HEK293 (cell line): ENCODE measurements around the gene XPA.

Experiments
- CTCF ChIA-PET: fragments of 350-600 bp; formaldehyde crosslinking; extraction: SDS; loops from one replicate; lab custom pipeline; 2021; ENCODE audit warnings: antibody characterized with exemption; lab: Yijun Ruan, JAX
- POLR2A ChIA-PET: fragments of 300-600 bp; formaldehyde crosslinking; extraction: SDS; loops from one replicate; lab custom pipeline; 2020; ENCODE audit warnings: antibody characterized with exemption, inconsistent platforms; lab: Yijun Ruan, JAX
- H3K27ac ChIP-seq: fragments of 200-500 bp; sonication (Bioruptor generic); 2 replicates; pipeline ENCODE4 v1.5.1; 2014; ENCODE audit warnings: low read depth, low read length, control low read depth, inconsistent platforms; ENCODE audit errors: extremely low read depth
- H3K36me3 ChIP-seq, 2 experiments: fragments of 200-500 bp in 1 of 2; sonication (Bioruptor generic) in 1 of 2; 1 replicate in 1 of 2; 2 replicates in 1 of 2; pipeline ENCODE4 v1.5.1; 2014 to 2017; ENCODE audit warnings: inconsistent platforms in 2 of 2, low read length in 2 of 2; ENCODE audit not compliant: control insufficient read depth in 2 of 2, insufficient read depth in 1 of 2
- H3K4me1 ChIP-seq: fragments of 200-500 bp; sonication (Bioruptor generic); 2 replicates; pipeline ENCODE4 v1.5.1; 2014; ENCODE audit warnings: mild to moderate bottlenecking, low read length, inconsistent platforms; ENCODE audit not compliant: control insufficient read depth, insufficient read depth
- H3K4me3 ChIP-seq: 2 replicates; pipeline ENCODE4 v1.5.1; 2011; ENCODE audit warnings: low read depth, mild to moderate bottlenecking, control low read depth, low read length, moderate library complexity
- H3K9me3 ChIP-seq: fragments of 200-500 bp; sonication (Bioruptor generic); 2 replicates; pipeline ENCODE4 v1.5.1; 2014; ENCODE audit warnings: low read depth, low read length, inconsistent platforms; ENCODE audit not compliant: control insufficient read depth, insufficient read depth
- HIC1 ChIP-seq: fragments of 450-650 bp; formaldehyde crosslinking; IDR thresholded peaks from 2 replicates; pipeline ENCODE4 v1.5.1; 2016; ENCODE audit warnings: missing biosample characterization, missing genetic modification characterization
- IKZF3 ChIP-seq: fragments of 450-650 bp; IDR thresholded peaks from 2 replicates; pipeline ENCODE4 v1.5.0; 2018; ENCODE audit warnings: missing biosample characterization, mild to moderate bottlenecking, missing genetic modification characterization, moderate library complexity
- KLF8 ChIP-seq: fragments of 450-650 bp; formaldehyde crosslinking; IDR thresholded peaks from 2 replicates; pipeline ENCODE4 v1.5.1; 2016; ENCODE audit warnings: missing biosample characterization, missing genetic modification characterization
- ZNF146 ChIP-seq: fragments of 450-650 bp; formaldehyde crosslinking; IDR thresholded peaks from 2 replicates; pipeline ENCODE4 v1.5.1; 2016; ENCODE audit warnings: missing biosample characterization, missing genetic modification characterization
- ZNF157 ChIP-seq: fragments of 450-650 bp; formaldehyde crosslinking; IDR thresholded peaks from 2 replicates; pipeline ENCODE4 v1.5.1; 2016; ENCODE audit warnings: missing biosample characterization, missing genetic modification characterization
- ZNF169 ChIP-seq: fragments of 450-650 bp; formaldehyde crosslinking; IDR thresholded peaks from 2 replicates; pipeline ENCODE4 v1.5.1; 2016; ENCODE audit warnings: missing biosample characterization, missing genetic modification characterization
- ZNF174 ChIP-seq: fragments of 450-650 bp; formaldehyde crosslinking; IDR thresholded peaks from 2 replicates; pipeline ENCODE4 v1.5.0; 2017; ENCODE audit warnings: missing biosample characterization, mild to moderate bottlenecking, missing genetic modification characterization
- ZNF175 ChIP-seq: fragments of 450-650 bp; formaldehyde crosslinking; IDR thresholded peaks from 2 replicates; pipeline ENCODE4 v1.5.1; 2016; ENCODE audit warnings: missing biosample characterization, missing genetic modification characterization
- ZNF19 ChIP-seq: fragments of 450-650 bp; formaldehyde crosslinking; IDR thresholded peaks from 2 replicates; pipeline ENCODE4; 2016; ENCODE audit warnings: missing biosample characterization, missing genetic modification characterization, low read depth
- ZNF214 ChIP-seq: fragments of 450-650 bp; formaldehyde crosslinking; IDR thresholded peaks from 2 replicates; pipeline ENCODE4 v1.5.1; 2017; ENCODE audit warnings: missing biosample characterization, mild to moderate bottlenecking, missing genetic modification characterization, borderline replicate concordance
- ZNF221 ChIP-seq: fragments of 450-650 bp; formaldehyde crosslinking; IDR thresholded peaks from 2 replicates; pipeline ENCODE4 v1.5.1; 2017; ENCODE audit warnings: missing biosample characterization, missing genetic modification characterization, borderline replicate concordance
- ZNF350 ChIP-seq: fragments of 450-650 bp; formaldehyde crosslinking; IDR thresholded peaks from 2 replicates; pipeline ENCODE4 v1.5.0; 2017; ENCODE audit warnings: missing biosample characterization, mild to moderate bottlenecking, missing genetic modification characterization
- ZNF394 ChIP-seq: fragments of 450-650 bp; formaldehyde crosslinking; IDR thresholded peaks from 2 replicates; pipeline ENCODE4 v1.5.1; 2016; ENCODE audit warnings: missing biosample characterization, missing genetic modification characterization, mild to moderate bottlenecking, moderate library complexity, borderline replicate concordance
- ZNF473 ChIP-seq: fragments of 450-650 bp; formaldehyde crosslinking; IDR thresholded peaks from 2 replicates; pipeline ENCODE4 v1.5.1; 2017; ENCODE audit warnings: missing biosample characterization, missing genetic modification characterization
- ZNF555 ChIP-seq: fragments of 450-650 bp; formaldehyde crosslinking; conservative IDR thresholded peaks from 2 replicates; pipeline ENCODE4 v1.5.1; 2017; ENCODE audit warnings: missing biosample characterization, mild to moderate bottlenecking, missing genetic modification characterization, inconsistent platforms
- ZNF600 ChIP-seq: fragments of 450-650 bp; formaldehyde crosslinking; IDR thresholded peaks from 2 replicates; pipeline ENCODE4 v1.5.1; 2016; ENCODE audit warnings: missing biosample characterization, missing genetic modification characterization
- ZNF660 ChIP-seq: fragments of 450-650 bp; IDR thresholded peaks from 2 replicates; pipeline ENCODE4 v1.5.1; 2018; ENCODE audit warnings: missing biosample characterization, mild to moderate bottlenecking, missing genetic modification characterization
- ZSCAN16 ChIP-seq: fragments of 450-650 bp; formaldehyde crosslinking; IDR thresholded peaks from 2 replicates; pipeline ENCODE4 v1.5.1; 2016; ENCODE audit warnings: missing biosample characterization, missing genetic modification characterization
- ZSCAN23 ChIP-seq: fragments of 450-650 bp; formaldehyde crosslinking; IDR thresholded peaks from 2 replicates; pipeline ENCODE4 v1.5.1; 2016; ENCODE audit warnings: missing biosample characterization, missing genetic modification characterization
- TF ChIP-seq, protein P1 (sequence below): fragments of 450-650 bp; formaldehyde crosslinking; IDR thresholded peaks from 2 replicates; pipeline ENCODE4 v1.5.1; 2016; ENCODE audit warnings: missing biosample characterization, missing genetic modification characterization

XPA gene

DNA sequence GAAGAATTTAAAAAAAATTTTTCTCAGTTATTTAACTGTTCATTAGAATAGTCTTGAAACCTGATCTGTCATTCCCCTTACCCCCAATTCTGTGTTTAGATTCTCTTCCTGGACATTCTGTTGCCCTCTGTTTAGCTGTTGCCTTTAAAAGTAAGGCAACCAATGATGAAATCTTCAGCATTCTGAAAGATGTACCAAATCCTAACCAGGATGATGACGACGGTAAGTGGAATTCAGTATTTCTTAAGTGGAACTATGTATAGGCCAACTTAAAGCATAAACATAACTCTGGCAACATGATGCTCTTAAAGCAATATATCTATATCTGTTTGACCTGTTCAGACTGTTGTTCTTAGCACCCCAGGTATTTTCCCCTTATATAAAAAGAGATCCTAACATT lies 36.3 kb downstream of the XPA start:
- peaks cover 32 to 90% of the 10 kb centered on the region in 2 experiments for H3K36me3 ChIP-seq
- no peak for TF ChIP-seq ZNF175 (tag by site-specific recombination)
- TF ChIP-seq ZNF394 (tag by site-specific recombination): no peak
- no peaks in the 10 kb centered on the region for H3K9me3 ChIP-seq
- no peak overlapping the region for H3K27ac ChIP-seq
- H3K4me3 ChIP-seq: no peak overlapping the region
- ChIA-PET POLR2A (no interaction called here), CTCF (no interaction called here)
- no peaks in the 10 kb centered on the region for H3K4me1 ChIP-seq

DNA sequence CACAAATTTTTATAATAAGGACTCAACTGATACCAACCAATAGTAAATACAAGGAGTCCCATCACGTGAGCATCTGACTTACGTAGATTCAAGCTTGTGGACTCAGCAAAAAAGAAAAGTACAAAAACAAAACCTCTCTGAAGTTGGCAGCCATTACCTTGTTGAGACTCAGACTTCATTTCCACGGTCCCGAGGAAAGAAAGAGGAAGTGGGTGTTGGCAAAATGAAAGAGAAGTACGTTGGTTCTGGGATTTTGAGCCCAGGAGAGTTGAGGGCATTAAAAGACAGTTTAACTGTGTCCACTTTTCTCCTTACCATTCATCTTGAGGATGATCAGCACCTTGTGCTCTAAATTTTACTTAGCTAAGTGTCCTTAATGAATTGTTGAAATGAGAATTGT lies 36.8 kb downstream of the XPA start:
- no peak overlapping the region for H3K27ac ChIP-seq
- TF ChIP-seq ZNF19 (no peak), ZNF146 (no peak), ZNF169 (tag by site-specific recombination) (no peak), KLF8 (tag by site-specific recombination) (no peak), ZNF555 (tag by site-specific recombination) (no peak), IKZF3 (no peak), ZSCAN16 (tag by site-specific recombination) (no peak), ZNF473 (tag by site-specific recombination) (no peak), HIC1 (tag by site-specific recombination) (no peak), ZNF350 (tag by site-specific recombination) (no peak), ZNF214 (tag by site-specific recombination) (no peak), ZNF221 (tag by site-specific recombination) (no peak), ZNF157 (tag by site-specific recombination) (no peak), ZNF174 (no peak)
- TF ChIP-seq, protein P1, sequence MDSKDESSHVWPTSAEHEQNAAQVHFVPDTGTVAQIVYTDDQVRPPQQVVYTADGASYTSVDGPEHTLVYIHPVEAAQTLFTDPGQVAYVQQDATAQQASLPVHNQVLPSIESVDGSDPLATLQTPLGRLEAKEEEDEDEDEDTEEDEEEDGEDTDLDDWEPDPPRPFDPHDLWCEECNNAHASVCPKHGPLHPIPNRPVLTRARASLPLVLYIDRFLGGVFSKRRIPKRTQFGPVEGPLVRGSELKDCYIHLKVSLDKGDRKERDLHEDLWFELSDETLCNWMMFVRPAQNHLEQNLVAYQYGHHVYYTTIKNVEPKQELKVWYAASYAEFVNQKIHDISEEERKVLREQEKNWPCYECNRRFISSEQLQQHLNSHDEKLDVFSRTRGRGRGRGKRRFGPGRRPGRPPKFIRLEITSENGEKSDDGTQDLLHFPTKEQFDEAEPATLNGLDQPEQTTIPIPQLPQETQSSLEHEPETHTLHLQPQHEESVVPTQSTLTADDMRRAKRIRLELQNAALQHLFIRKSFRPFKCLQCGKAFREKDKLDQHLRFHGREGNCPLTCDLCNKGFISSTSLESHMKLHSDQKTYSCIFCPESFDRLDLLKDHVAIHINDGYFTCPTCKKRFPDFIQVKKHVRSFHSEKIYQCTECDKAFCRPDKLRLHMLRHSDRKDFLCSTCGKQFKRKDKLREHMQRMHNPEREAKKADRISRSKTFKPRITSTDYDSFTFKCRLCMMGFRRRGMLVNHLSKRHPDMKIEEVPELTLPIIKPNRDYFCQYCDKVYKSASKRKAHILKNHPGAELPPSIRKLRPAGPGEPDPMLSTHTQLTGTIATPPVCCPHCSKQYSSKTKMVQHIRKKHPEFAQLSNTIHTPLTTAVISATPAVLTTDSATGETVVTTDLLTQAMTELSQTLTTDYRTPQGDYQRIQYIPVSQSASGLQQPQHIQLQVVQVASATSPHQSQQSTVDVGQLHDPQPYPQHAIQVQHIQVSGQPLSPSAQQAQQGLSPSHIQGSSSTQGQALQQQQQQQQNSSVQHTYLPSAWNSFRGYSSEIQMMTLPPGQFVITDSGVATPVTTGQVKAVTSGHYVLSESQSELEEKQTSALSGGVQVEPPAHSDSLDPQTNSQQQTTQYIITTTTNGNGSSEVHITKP (tag by site-specific recombination): no peak
- TF ChIP-seq, all 188 proteins: peak for 0
- Histone ChIP-seq H3K9me3 (no peaks in the 10 kb centered on the region), H3K4me3 (no peak overlapping the region), H3K36me3 (peaks cover 35 to 91% of the 10 kb centered on the region in 2 experiments), H3K4me1 (no peaks in the 10 kb centered on the region)
- POLR2A ChIA-PET: no interaction called here
- CTCF ChIA-PET: no interaction called here

DNA sequence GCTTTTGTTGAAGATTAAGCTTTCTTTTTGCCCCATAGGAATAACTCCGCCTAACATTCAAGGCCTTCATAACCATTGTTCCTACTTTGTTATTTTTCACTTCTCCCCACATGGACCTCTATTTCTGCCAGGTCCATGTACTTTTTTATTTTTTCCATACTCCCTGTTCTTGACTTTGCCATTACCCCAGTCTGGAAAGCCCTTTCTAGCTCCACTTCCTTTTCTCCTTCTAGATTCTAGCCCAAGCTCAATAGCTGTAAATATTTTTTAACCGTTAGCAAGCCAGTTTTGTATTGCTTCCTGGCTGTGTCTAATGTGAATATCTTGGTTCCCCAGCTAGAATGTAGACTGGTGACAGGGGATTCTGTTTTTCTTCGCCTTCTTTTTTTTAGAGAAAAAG lies 37.4 kb downstream of the XPA start:
- H3K9me3 ChIP-seq: no peaks in the 10 kb centered on the region
- peaks cover 39 to 91% of the 10 kb centered on the region in 2 experiments for H3K36me3 ChIP-seq
- POLR2A ChIA-PET: no interaction called here
- no peaks in the 10 kb centered on the region for H3K4me1 ChIP-seq
- H3K4me3 ChIP-seq: no peak overlapping the region
- no peak overlapping the region for H3K27ac ChIP-seq
- TF ChIP-seq ZSCAN23 (no peak), ZNF660 (tag by site-specific recombination) (no peak), ZNF600 (tag by site-specific recombination) (no peak)
- CTCF ChIA-PET: interaction anchor here (0.8 kb wide), 1 partner anchor 11 kb away, joined by 3 read pairs; no protein-coding TSS in a partner anchor
